HepG2 (cell line): Measurements from ENCODE around the gene EFNA3. TPM values are rescaled to one million over a fixed set of nuclear protein-coding genes. Genes with fewer than 3 reads are reported as not detected.

Source experiments
- ARID4A ChIP-seq: sonication (generic); formaldehyde crosslinking; IDR thresholded peaks from 2 replicates; pipeline ENCODE4 v1.5.0; 2020; ENCODE audit warnings: mild to moderate bottlenecking, missing genetic modification reagents, borderline replicate concordance
- CCDC6 ChIP-seq: sonication (generic); formaldehyde crosslinking; IDR thresholded peaks from 2 replicates; pipeline ENCODE4 v1.8.1; 2022; ENCODE audit warnings: mild to moderate bottlenecking, missing genetic modification reagents, moderate library complexity
- FOXP4 ChIP-seq: sonication (generic); formaldehyde crosslinking; IDR thresholded peaks from 2 replicates; pipeline ENCODE4 v1.4.0; 2020; ENCODE audit warnings: missing genetic modification reagents
- KAT7 ChIP-seq: IDR thresholded peaks from 2 replicates; pipeline ENCODE4 v1.6.1; 2018; ENCODE audit warnings: borderline replicate concordance, missing compliant biosample characterization
- SNRNP70 ChIP-seq: fragments of 200-400 bp; formaldehyde crosslinking; IDR thresholded peaks from 2 replicates; pipeline ENCODE4 v1.6.1; 2017; ENCODE audit warnings: mild to moderate bottlenecking, low read depth, low read length, moderate library complexity
- SRSF4 ChIP-seq: fragments of 200-400 bp; formaldehyde crosslinking; IDR thresholded peaks from one replicate; pipeline ENCODE4 v1.6.1; 2018; ENCODE audit warnings: mild to moderate bottlenecking, low read depth, low read length, moderate library complexity; ENCODE audit not compliant: poor library complexity, severe bottlenecking
- YY1 ChIP-seq: IDR thresholded peaks from 2 replicates; pipeline ENCODE4 v1.6.1; 2011; ENCODE audit warnings: low read length, low read depth, moderate library complexity, mild to moderate bottlenecking; ENCODE audit not compliant: insufficient read depth, insufficient replicate concordance
- ZNF101 ChIP-seq: sonication (generic); formaldehyde crosslinking; IDR thresholded peaks from 2 replicates; pipeline ENCODE4 v1.4.0; 2020; ENCODE audit warnings: mild to moderate bottlenecking, low read depth, missing genetic modification reagents, borderline replicate concordance
- ZNF296 ChIP-seq: sonication (generic); formaldehyde crosslinking; conservative IDR thresholded peaks from 2 replicates; pipeline ENCODE4 v1.5.0; 2020; ENCODE audit warnings: mild to moderate bottlenecking, missing genetic modification reagents
- ZNF597 ChIP-seq: sonication (generic); formaldehyde crosslinking; IDR thresholded peaks from 2 replicates; pipeline ENCODE4 v1.5.0; 2020; ENCODE audit warnings: missing genetic modification reagents
- ZNF766 ChIP-seq: sonication (generic); formaldehyde crosslinking; IDR thresholded peaks from 2 replicates; pipeline ENCODE4 v1.5.0; 2020; ENCODE audit warnings: missing genetic modification reagents, borderline replicate concordance
- ZZZ3 ChIP-seq: sonication (generic); formaldehyde crosslinking; IDR thresholded peaks from 2 replicates; pipeline ENCODE4 v1.4.0; 2020; ENCODE audit warnings: missing genetic modification reagents, mild to moderate bottlenecking, borderline replicate concordance
- polyA plus RNA-seq, 8 experiments: library from polyadenylated mRNA; depleted of rRNA in 3 of 8; stranded (reverse) in 7 of 8; unstranded in 1 of 8; fragments of >200 nt; fragmentation: Illumina TruSeq in 4 of 8; extraction: Trizol in 4 of 8; gene quantifications; 2 replicates each; pipeline versions ENCODE4 v1.2.1 to v1.2.3, GENCODE V29; 2011 to 2016; ENCODE audit warnings: low read depth in 4 of 8, missing spikeins in 1 of 8, mixed read lengths in 1 of 8; ENCODE audit not compliant: insufficient read depth in 1 of 8
- total RNA-seq, 5 experiments: library from RNA; depleted of rRNA; stranded (reverse); fragments of >200 nt; fragmentation: Illumina TruSeq; extraction: Trizol; gene quantifications; 2 replicates each; pipeline ENCODE4 v1.2.3, GENCODE V29; 2016; ENCODE audit warnings: low read depth in 1 of 5
- TF ChIP-seq, protein P1 (sequence below): sonication (generic); formaldehyde crosslinking; IDR thresholded peaks from 2 replicates; pipeline ENCODE4 v1.5.0; 2020; ENCODE audit warnings: missing genetic modification reagents
- TF ChIP-seq, protein P2 (sequence below): sonication (generic); formaldehyde crosslinking; conservative IDR thresholded peaks from 2 replicates; pipeline ENCODE4 v1.4.0; 2020; ENCODE audit warnings: mild to moderate bottlenecking, missing genetic modification reagents, moderate library complexity

The EFNA3 gene
- total and polyA plus RNA-seq, 2 of the 13 experiments (the other 11 are each of a cell fraction or from before 2014, with no cell fraction given): 1.0 to 5.7 TPM

DNA sequence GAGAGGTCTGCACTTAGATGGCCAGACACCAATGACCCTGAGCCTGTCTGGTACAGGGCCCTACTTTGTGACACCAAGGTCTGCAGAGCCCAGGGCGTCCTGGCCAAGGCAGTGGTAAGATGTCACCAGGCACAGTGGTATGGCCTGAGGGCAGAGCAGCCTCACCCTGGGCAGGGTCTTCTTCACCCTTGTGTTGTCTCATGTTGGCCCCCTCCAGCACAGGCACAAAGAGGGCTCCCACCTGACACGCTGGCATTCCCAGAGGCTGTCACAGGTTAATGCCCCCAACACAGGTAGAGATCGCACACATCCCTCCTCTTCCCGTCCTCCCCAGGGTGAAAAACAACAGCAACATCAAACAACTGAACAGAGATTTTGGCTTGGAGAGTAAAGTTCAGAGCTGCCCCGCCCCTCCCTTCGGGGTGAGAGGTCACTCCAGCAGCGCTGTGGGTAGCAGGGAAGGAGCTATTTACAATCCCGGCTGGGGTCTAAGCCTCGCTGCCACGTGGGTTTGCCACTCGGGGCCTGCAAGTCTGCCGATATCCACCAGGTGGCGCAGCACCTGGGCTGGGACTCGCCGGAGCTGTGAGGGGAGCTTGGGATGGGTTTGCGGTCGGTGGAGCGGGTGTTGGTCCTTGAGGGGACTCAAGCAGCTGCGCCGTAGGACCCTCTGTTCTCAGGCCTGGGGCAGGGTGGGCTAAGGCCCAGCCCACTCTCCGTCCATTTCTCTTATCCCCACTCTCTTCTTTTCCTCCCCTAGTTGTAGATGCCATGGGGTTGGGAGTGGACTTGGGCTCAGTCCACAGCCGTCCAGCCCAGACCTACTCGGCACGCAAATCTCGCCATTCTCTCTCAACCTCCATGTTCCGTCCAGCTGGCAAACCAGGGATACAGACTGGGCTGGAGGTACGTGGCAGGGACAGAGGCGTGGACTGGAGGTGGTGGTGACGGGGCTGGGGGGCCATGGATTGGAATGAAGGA lies 12.7 kb downstream of the EFNA3 start (continued):
- no peak for TF ChIP-seq ZNF296 (CRISPR knock-in tag)
- TF ChIP-seq FOXP4 (CRISPR knock-in tag): peak; percentile 79
- no peak for TF ChIP-seq SRSF4
- no peak for TF ChIP-seq ZZZ3 (CRISPR knock-in tag)
- TF ChIP-seq, protein P1, sequence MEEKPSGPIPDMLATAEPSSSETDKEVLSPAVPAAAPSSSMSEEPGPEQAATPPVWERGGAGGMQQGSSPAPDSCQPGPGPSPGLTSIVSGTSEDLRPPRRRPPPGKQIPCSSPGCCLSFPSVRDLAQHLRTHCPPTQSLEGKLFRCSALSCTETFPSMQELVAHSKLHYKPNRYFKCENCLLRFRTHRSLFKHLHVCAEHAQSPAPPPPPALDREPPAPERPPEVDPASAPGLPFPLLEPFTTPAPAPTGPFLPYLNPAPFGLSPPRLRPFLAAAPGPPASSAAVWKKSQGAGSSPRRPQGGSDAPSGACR (CRISPR knock-in tag): peak; percentile 93; the same call in 1 of the 2 replicates
- peak; percentile 83 for TF ChIP-seq ARID4A (CRISPR knock-in tag)
- no peak for TF ChIP-seq ZNF597 (CRISPR knock-in tag)
- no peak for TF ChIP-seq ZNF101
- no peak for TF ChIP-seq CCDC6 (CRISPR knock-in tag)
- peak; percentile 56 for TF ChIP-seq YY1
- TF ChIP-seq, protein P2, sequence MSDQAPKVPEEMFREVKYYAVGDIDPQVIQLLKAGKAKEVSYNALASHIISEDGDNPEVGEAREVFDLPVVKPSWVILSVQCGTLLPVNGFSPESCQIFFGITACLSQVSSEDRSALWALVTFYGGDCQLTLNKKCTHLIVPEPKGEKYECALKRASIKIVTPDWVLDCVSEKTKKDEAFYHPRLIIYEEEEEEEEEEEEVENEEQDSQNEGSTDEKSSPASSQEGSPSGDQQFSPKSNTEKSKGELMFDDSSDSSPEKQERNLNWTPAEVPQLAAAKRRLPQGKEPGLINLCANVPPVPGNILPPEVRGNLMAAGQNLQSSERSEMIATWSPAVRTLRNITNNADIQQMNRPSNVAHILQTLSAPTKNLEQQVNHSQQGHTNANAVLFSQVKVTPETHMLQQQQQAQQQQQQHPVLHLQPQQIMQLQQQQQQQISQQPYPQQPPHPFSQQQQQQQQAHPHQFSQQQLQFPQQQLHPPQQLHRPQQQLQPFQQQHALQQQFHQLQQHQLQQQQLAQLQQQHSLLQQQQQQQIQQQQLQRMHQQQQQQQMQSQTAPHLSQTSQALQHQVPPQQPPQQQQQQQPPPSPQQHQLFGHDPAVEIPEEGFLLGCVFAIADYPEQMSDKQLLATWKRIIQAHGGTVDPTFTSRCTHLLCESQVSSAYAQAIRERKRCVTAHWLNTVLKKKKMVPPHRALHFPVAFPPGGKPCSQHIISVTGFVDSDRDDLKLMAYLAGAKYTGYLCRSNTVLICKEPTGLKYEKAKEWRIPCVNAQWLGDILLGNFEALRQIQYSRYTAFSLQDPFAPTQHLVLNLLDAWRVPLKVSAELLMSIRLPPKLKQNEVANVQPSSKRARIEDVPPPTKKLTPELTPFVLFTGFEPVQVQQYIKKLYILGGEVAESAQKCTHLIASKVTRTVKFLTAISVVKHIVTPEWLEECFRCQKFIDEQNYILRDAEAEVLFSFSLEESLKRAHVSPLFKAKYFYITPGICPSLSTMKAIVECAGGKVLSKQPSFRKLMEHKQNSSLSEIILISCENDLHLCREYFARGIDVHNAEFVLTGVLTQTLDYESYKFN (CRISPR knock-in tag): peak; percentile 94
- TF ChIP-seq KAT7 (CRISPR knock-in tag): peak; percentile 87; the same call in 1 of the 2 replicates
- TF ChIP-seq SNRNP70: no peak
- 0 out of 2 replicates have a peak, but pooled peaks have one; percentile 58 for TF ChIP-seq ZNF766 (CRISPR knock-in tag)
